IMR-90 (cell line): ENCODE results near the gene NKX6-2. TPM values are rescaled to one million over a fixed set of nuclear protein-coding genes. Genes with fewer than 3 reads are reported as not detected.

Experiments used
- ATAC-seq: fragments of 200-7000 bp; cut with Tn5 transposase; 2 replicates; pipeline ENCODE4 v1.9.1; 2020; ENCODE audit warnings: low read depth, mild to moderate bottlenecking, moderate library complexity
- BruUV-seq: library from RNA; stranded (reverse); fragments of 400-500 nt; replicated peaks from 2 replicates; lab custom pipeline; 2021; lab: Mats Ljungman, UMichigan
- CTCF ChIA-PET: fragments of 300-600 bp; formaldehyde crosslinking; extraction: SDS; loops from one replicate; lab custom pipeline; 2021; ENCODE audit warnings: antibody characterized with exemption; lab: Yijun Ruan, JAX
- POLR2A ChIA-PET: fragments of 300-600 bp; sonication (Branson Sonifier 250); formaldehyde crosslinking; loops from one replicate; lab custom pipeline; 2022; ENCODE audit warnings: antibody characterized with exemption; ENCODE audit not compliant: unreplicated experiment; lab: Charles Lee
- DNase-seq: peaks from one replicate; pipeline ENCODE4 v3.0.0; 2013
- H2AFZ ChIP-seq: replicated peaks from 2 replicates; pipeline ENCODE3; 2013; ENCODE audit warnings: low read length, mild to moderate bottlenecking; ENCODE audit not compliant: poor library complexity
- H2AK5ac ChIP-seq: 2 replicates; pipeline ENCODE4 v1.6.1; 2013; ENCODE audit warnings: low read depth, low read length, inconsistent platforms
- H2AK9ac ChIP-seq: replicated peaks from 2 replicates; pipeline ENCODE3; 2013; ENCODE audit warnings: mild to moderate bottlenecking, low read depth, low read length, moderate library complexity; ENCODE audit not compliant: poor library complexity
- H2BK120ac ChIP-seq: 2 replicates; pipeline ENCODE4 v1.6.1; 2013; ENCODE audit warnings: low read depth, low read length, inconsistent platforms
- H2BK15ac ChIP-seq: 3 replicates; pipeline ENCODE4 v1.6.1; 2013; ENCODE audit warnings: low read depth, low read length, inconsistent platforms
- H2BK20ac ChIP-seq: 2 replicates; pipeline ENCODE4 v1.6.1; 2013; ENCODE audit warnings: low read depth, mild to moderate bottlenecking, inconsistent platforms, low read length, moderate library complexity
- H2BK5ac ChIP-seq: 2 replicates; pipeline ENCODE4 v1.6.1; 2013; ENCODE audit warnings: mild to moderate bottlenecking, low read depth, low read length, inconsistent platforms; ENCODE audit not compliant: poor library complexity, severe bottlenecking
- H3K14ac ChIP-seq: replicated peaks from 2 replicates; pipeline ENCODE4 v1.6.1; 2013; ENCODE audit warnings: low read depth, low read length, inconsistent platforms
- H3K18ac ChIP-seq: 2 replicates; pipeline ENCODE4 v1.6.1; 2013; ENCODE audit warnings: low read depth, low read length, control low read depth
- H3K23ac ChIP-seq: 2 replicates; pipeline ENCODE4 v1.6.1; 2013; ENCODE audit warnings: low read depth, low read length, inconsistent platforms
- H3K27ac ChIP-seq: 2 replicates; pipeline ENCODE4 v1.5.1; 2013; ENCODE audit warnings: mild to moderate bottlenecking, control low read depth, low read length; ENCODE audit not compliant: insufficient read depth
- H3K27me3 ChIP-seq: 2 replicates; pipeline ENCODE4 v1.6.1; 2013; ENCODE audit warnings: low read length; ENCODE audit not compliant: control insufficient read depth, insufficient read depth
- H3K36me3 ChIP-seq: 2 replicates; pipeline ENCODE4 v1.6.1; 2013; ENCODE audit warnings: low read length, mixed read lengths; ENCODE audit not compliant: control insufficient read depth, insufficient read depth
- H3K4ac ChIP-seq: 2 replicates; pipeline ENCODE4 v1.6.1; 2013; ENCODE audit warnings: low read depth, low read length, inconsistent platforms
- H3K4me1 ChIP-seq: 2 replicates; pipeline ENCODE4 v1.6.1; 2013; ENCODE audit warnings: low read length, mixed read lengths; ENCODE audit not compliant: control insufficient read depth, insufficient read depth
- H3K4me2 ChIP-seq: 2 replicates; pipeline ENCODE4 v1.6.1; 2013; ENCODE audit warnings: low read depth, mild to moderate bottlenecking, control low read depth, low read length, moderate library complexity
- H3K4me3 ChIP-seq: 2 replicates; pipeline ENCODE4 v1.5.1; 2013; ENCODE audit warnings: low read depth, mild to moderate bottlenecking, control low read depth, low read length, moderate library complexity; ENCODE audit not compliant: insufficient read depth
- H3K56ac ChIP-seq: 2 replicates; pipeline ENCODE4 v1.6.1; 2013; ENCODE audit warnings: low read length, inconsistent platforms; ENCODE audit not compliant: insufficient read depth; ENCODE audit errors: extremely low read depth
- H3K79me1 ChIP-seq, 2 experiments: 2 replicates each; pipeline ENCODE4 v1.6.1; 2013; ENCODE audit warnings: low read length in 2 of 2, inconsistent platforms in 1 of 2, low read depth in 1 of 2
- H3K9ac ChIP-seq: 2 replicates; pipeline ENCODE4 v1.6.1; 2013; ENCODE audit warnings: low read depth, low read length, control low read depth
- H3K9me1 ChIP-seq: 2 replicates; pipeline ENCODE4 v1.6.1; 2013; ENCODE audit warnings: low read length, inconsistent platforms; ENCODE audit not compliant: insufficient read depth
- H3K9me3 ChIP-seq: 2 replicates; pipeline ENCODE4 v1.6.1; 2013; ENCODE audit warnings: low read length; ENCODE audit not compliant: control insufficient read depth, insufficient read depth
- H4K20me1 ChIP-seq: 2 replicates; pipeline ENCODE4 v1.6.1; 2013; ENCODE audit warnings: low read length, inconsistent platforms; ENCODE audit not compliant: insufficient read depth
- H4K5ac ChIP-seq: 2 replicates; pipeline ENCODE4 v1.6.1; 2013; ENCODE audit warnings: mild to moderate bottlenecking, low read depth, low read length, control low read depth
- H4K8ac ChIP-seq, 2 experiments: 2 replicates each; pipeline ENCODE4 v1.6.1; 2013; ENCODE audit warnings: low read depth in 2 of 2, low read length in 2 of 2, control low read depth in 1 of 2, inconsistent platforms in 1 of 2
- H4K91ac ChIP-seq: 2 replicates; pipeline ENCODE4 v1.6.1; 2013; ENCODE audit warnings: low read depth, low read length, inconsistent platforms; ENCODE audit not compliant: insufficient read depth
- whole genome bisulfite sequencing, 2 experiments: methylation state at CpG; one replicate each; pipeline versions ENCODE4 v1.1.5 to v1.1.7; 2013; ENCODE audit warnings: missing lambda C conversion rate in 2 of 2; ENCODE audit not compliant: insufficient read length in 1 of 2; ENCODE audit errors: extremely low coverage in 2 of 2; 5-methylcytosine and 5-hydroxymethylcytosine counted together
- dilution Hi-C: fragments of 300-500 bp; cut with HindIII; formaldehyde crosslinking; loops from one replicate; pipeline ENCODE4 v1.14.3; 2018; ENCODE audit warnings: low sequenced_read_pairs; ENCODE audit not compliant: unreplicated experiment
- in situ Hi-C: fragments of 300-500 bp; cut with MboI; formaldehyde crosslinking; loops from 3 replicates; pipeline ENCODE4 v1.14.3; 2019; ENCODE audit warnings: low sequenced_read_pairs, inconsistent platforms, mixed read lengths
- intact Hi-C: fragments of 100-400 bp; cut with micrococcal nuclease; formaldehyde crosslinking; loops from 2 replicates; pipeline ENCODE4 v1.10.0; 2022
- polyA plus RNA-seq, 3 experiments: library from polyadenylated mRNA; depleted of rRNA; stranded (reverse); fragments of >200 nt; gene quantifications; 2 replicates each; pipeline ENCODE4 v1.2.3, GENCODE V29; 2012; ENCODE audit warnings: low replicate concordance in 1 of 3
- total RNA-seq: library from RNA; depleted of rRNA; stranded (reverse); fragments of >200 nt; gene quantifications from 2 replicates; pipeline ENCODE4 v1.2.3, GENCODE V29; 2012
- TF ChIP-seq, protein P1 (sequence below): conservative IDR thresholded peaks from 2 replicates; pipeline ENCODE4 v1.5.1; 2012; ENCODE audit warnings: mild to moderate bottlenecking, low read depth, low read length, improper control_type of control experiment
- TF ChIP-seq, protein P2 (sequence below): fragments of 150-350 bp; IDR thresholded peaks from 2 replicates; pipeline ENCODE4 v1.6.1; 2016; ENCODE audit warnings: low read depth, mild to moderate bottlenecking, low read length, moderate library complexity, borderline replicate concordance

Gene NKX6-2
- total and polyA plus RNA-seq, 2 of the 4 experiments (the other 2 are of a cell fraction), result not detected

DNA sequence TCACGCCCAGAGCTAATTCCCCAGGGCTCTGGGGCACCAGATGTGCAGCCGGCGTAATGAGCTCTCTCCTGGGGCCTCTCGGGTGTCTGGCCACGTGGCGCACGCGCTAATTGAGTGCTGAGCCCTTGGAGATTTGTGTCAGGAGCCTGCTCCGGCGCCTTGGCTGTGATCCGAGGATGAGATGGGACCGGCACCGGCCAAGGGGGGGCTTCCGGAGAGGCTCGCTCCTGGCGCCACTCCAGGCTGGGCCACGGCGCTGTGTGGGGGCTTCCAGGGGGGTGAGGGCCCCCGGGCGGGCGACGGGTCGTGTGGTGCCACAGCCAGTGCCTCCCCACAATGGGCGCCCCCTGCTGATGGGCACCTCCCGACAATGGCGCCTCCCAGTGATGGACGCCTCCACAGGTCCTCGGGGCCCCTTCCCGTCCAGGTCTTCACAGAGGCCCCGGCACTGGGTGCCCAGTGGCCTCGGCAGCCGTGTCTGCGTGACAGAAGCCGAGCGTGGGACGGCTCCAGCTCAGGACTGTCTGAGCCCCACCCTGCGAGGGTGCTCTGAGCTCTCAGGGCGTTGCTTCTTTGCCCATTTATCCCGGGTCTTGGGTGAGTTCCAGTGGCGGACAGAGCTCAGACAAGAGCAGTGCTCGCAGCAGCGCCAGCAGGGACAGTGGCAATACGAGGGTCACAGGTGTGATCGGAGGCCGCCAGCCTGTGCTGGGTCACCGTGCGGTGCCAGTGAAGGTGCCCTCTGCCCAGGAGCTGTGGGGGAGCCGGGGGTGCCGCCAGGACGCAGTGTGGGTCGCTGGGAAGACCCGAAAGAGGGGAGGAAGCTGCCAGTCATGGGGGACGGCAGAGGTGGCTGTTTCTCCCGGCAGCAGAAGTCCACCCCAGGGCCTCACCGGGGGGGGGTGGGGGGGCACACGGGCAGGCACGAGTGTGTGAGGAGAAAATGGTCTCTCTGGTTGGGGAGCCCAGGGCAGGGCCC is 8.2 kb upstream of the NKX6-2 start:
- no peak overlapping the region for H4K5ac ChIP-seq
- no peak overlapping the region for H4K91ac ChIP-seq
- no peaks in the 10 kb centered on the region for H3K4me1 ChIP-seq
- H3K36me3 ChIP-seq, result no peaks in the 10 kb centered on the region
- H3K18ac ChIP-seq, result no peak overlapping the region
- ChIA-PET CTCF (no interaction called here), POLR2A (no interaction called here)
- H4K8ac ChIP-seq, result no peak overlapping the region
- H2AK9ac ChIP-seq, result no peak overlapping the region
- 52% methylated on average over 12 of the region's 57 CpGs; no CpG with 5 or more reads in 1 of the 2 experiments for WGBS, 2 experiments
- H3K9me3 ChIP-seq, result no peaks in the 10 kb centered on the region
- H3K23ac ChIP-seq, result no peak overlapping the region
- no peaks in the 10 kb centered on the region for H4K20me1 ChIP-seq
- H3K56ac ChIP-seq, result no peak overlapping the region
- H2BK5ac ChIP-seq, result no peak overlapping the region
- H2AFZ ChIP-seq, result no peak overlapping the region
- no peak overlapping the region for H3K27ac ChIP-seq
- in situ Hi-C loops, result no loop called here
- no peak overlapping the region for H3K4me3 ChIP-seq
- no peak overlapping the region for H2BK15ac ChIP-seq
- no peak overlapping the region for H2BK120ac ChIP-seq
- BruUV-seq, result no TSS peak
- H3K4ac ChIP-seq, result no peak overlapping the region
- no peak overlapping the region for H2AK5ac ChIP-seq
- TF ChIP-seq, protein P1, sequence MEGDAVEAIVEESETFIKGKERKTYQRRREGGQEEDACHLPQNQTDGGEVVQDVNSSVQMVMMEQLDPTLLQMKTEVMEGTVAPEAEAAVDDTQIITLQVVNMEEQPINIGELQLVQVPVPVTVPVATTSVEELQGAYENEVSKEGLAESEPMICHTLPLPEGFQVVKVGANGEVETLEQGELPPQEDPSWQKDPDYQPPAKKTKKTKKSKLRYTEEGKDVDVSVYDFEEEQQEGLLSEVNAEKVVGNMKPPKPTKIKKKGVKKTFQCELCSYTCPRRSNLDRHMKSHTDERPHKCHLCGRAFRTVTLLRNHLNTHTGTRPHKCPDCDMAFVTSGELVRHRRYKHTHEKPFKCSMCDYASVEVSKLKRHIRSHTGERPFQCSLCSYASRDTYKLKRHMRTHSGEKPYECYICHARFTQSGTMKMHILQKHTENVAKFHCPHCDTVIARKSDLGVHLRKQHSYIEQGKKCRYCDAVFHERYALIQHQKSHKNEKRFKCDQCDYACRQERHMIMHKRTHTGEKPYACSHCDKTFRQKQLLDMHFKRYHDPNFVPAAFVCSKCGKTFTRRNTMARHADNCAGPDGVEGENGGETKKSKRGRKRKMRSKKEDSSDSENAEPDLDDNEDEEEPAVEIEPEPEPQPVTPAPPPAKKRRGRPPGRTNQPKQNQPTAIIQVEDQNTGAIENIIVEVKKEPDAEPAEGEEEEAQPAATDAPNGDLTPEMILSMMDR, result 0 out of 2 replicates have a peak, but pooled peaks have one; percentile 2
- TF ChIP-seq, protein P2, sequence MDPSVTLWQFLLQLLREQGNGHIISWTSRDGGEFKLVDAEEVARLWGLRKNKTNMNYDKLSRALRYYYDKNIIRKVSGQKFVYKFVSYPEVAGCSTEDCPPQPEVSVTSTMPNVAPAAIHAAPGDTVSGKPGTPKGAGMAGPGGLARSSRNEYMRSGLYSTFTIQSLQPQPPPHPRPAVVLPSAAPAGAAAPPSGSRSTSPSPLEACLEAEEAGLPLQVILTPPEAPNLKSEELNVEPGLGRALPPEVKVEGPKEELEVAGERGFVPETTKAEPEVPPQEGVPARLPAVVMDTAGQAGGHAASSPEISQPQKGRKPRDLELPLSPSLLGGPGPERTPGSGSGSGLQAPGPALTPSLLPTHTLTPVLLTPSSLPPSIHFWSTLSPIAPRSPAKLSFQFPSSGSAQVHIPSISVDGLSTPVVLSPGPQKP, result no peak
- H2BK20ac ChIP-seq, result no peak overlapping the region
- intact Hi-C loops, result no loop called here
- H3K9me1 ChIP-seq, result no peaks in the 10 kb centered on the region
- no peak overlapping the region for H3K9ac ChIP-seq
- no peak overlapping the region for H3K4me2 ChIP-seq
- H3K14ac ChIP-seq, result no peak overlapping the region
- H3K27me3 ChIP-seq, result peaks cover 34% of the 10 kb centered on the region; the same call in 1 of the 2 replicates
- no peak for ATAC-seq
- dilution Hi-C loops, result no loop called here
- H3K79me1 ChIP-seq, result no peaks in the 10 kb centered on the region
- DNase-seq, result no peak
